Measurements from ENCODE around the gene SLC25A10. TPM values are rescaled to one million over a fixed set of nuclear protein-coding genes. Genes with fewer than 3 reads are reported as not detected.

The SLC25A10 gene
- total RNA-seq, 1 donor from 2014 or later, result 28.8 TPM

GRCh38 chr17:81707725-81708646 is 4.1 kb upstream of the SLC25A10 start:
- Mint-ChIP-seq H3K27ac (ENCODE audit: unreplicated experiment) (no peak overlapping the region), H3K4me1 (peaks cover 14% of the 10 kb centered on the region), H3K36me3 (ENCODE audit: low read depth) (peaks cover 12% of the 10 kb centered on the region), H3K9me3 (no peaks in the 10 kb centered on the region), H3K4me3 (peak overlapping the region; percentile 77), H3K27me3 (ENCODE audit: low read depth) (peaks cover 27% of the 10 kb centered on the region)
- DNase-seq (ENCODE audit: low read depth, low spot score), result no peak
- TF ChIP-seq, protein P1, sequence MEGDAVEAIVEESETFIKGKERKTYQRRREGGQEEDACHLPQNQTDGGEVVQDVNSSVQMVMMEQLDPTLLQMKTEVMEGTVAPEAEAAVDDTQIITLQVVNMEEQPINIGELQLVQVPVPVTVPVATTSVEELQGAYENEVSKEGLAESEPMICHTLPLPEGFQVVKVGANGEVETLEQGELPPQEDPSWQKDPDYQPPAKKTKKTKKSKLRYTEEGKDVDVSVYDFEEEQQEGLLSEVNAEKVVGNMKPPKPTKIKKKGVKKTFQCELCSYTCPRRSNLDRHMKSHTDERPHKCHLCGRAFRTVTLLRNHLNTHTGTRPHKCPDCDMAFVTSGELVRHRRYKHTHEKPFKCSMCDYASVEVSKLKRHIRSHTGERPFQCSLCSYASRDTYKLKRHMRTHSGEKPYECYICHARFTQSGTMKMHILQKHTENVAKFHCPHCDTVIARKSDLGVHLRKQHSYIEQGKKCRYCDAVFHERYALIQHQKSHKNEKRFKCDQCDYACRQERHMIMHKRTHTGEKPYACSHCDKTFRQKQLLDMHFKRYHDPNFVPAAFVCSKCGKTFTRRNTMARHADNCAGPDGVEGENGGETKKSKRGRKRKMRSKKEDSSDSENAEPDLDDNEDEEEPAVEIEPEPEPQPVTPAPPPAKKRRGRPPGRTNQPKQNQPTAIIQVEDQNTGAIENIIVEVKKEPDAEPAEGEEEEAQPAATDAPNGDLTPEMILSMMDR (conservative IDR thresholded peaks at IDR 0.05), result no peak

DNA sequence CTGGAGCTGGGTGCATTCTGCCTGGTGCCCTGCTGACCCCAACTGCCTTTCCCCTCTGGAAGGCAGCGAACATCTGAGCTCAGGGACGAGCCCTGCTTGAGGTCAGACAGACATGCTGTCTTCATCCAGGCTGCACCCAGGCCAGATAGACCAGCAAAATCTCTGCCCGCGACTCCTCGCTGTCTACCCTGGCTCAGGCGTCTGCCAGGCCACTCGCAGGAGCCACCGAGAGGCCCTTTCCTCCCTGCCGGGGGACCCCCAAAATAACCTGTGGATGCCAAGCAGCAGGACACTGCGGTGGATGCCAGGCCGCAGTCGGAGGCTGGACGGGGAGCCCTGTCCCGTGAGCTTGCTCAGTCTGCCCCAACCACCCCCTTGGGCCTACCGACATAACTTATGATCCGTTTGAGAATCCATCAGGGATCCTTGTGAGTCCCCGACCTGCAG is 3.3 kb upstream of the SLC25A10 start:
- Mint-ChIP-seq H3K27me3 (ENCODE audit: low read depth) (peaks cover 31% of the 10 kb centered on the region), H3K36me3 (ENCODE audit: low read depth) (peaks cover 15% of the 10 kb centered on the region), H3K27ac (ENCODE audit: unreplicated experiment) (no peak overlapping the region), H3K4me3 (peak overlapping the region; percentile 77), H3K9me3 (no peaks in the 10 kb centered on the region), H3K4me1 (peaks cover 19% of the 10 kb centered on the region)
- no peak for DNase-seq (ENCODE audit: low read depth, low spot score)
- TF ChIP-seq, protein P1 (conservative IDR thresholded peaks at IDR 0.05), result no peak

DNA sequence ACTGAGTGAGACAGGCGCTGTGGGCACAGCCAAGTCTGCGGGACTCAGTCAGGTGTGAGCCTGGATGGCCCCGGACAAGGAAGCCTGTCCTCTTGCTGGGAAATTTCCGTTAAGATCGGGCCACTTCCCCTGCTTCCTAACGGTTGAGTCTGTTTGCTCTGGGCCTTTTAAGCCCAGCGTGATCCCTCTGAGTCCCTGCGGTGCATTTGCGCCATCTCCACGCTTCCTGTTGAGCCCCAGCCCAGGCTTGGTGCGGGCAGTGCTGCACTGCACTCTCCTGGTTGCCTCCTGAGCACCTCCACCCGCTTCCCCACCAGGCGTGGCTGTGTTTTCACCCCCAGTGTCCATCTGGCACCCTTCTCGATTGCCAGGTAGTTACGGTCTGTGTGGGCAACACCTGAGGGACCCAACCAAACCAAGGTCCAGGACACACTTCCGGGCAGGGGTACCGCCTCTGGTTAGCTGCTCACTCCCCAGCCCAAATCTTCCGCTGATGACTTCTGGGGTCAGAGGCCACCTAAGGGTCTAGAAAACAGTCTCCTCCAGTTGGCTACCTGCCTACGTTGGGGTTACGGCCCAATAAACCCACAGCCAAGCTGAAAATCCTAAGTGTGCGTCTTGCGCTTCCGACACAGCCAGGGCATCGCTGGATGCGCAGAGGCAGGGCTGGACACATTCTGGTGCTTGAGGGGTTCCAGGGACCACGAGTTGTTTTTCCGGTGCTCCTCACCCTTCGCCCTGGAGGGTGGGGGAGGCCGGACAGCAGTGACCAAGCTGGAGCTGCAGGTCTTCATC is 1.4 kb upstream of the SLC25A10 start:
- H3K4me3 Mint-ChIP-seq, result peak overlapping the region; percentile 83
- H3K27ac Mint-ChIP-seq (ENCODE audit: unreplicated experiment), result no peak overlapping the region
- H3K4me1 Mint-ChIP-seq, result peaks cover 19% of the 10 kb centered on the region
- no peaks in the 10 kb centered on the region for H3K9me3 Mint-ChIP-seq
- peaks cover 13% of the 10 kb centered on the region for H3K36me3 Mint-ChIP-seq (ENCODE audit: low read depth)
- H3K27me3 Mint-ChIP-seq (ENCODE audit: low read depth), result peaks cover 31% of the 10 kb centered on the region
- TF ChIP-seq, protein P1 (conservative IDR thresholded peaks at IDR 0.05), result no peak
- no peak for DNase-seq (ENCODE audit: low read depth, low spot score)

DNA sequence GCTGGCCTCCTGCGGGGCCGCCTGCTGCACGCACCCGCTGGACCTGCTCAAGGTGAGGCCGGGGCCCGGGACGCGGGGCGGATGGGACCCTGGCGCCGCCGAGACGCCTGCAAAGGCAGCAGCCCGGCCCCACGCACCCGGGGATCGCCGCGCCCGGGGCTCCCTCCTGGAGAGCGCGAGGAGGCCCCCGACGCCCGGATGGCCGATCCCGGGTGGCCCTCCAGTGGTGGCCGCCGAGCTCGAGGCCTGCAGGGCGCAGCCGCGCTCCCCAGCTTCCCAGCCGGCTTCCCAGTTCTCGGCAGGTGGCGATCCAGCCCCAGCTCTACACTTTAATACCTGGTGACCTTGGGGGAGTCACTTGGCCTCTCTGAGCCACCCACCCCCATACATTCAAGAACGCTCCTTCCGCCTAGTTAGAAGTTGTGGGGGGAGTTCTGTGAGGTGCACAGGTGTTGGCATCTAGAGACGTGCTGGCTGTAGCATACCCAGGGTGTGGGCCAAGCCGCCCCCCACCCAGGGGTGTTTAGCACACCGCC is 452 bp downstream of the SLC25A10 start:
- H3K4me1 Mint-ChIP-seq, result peaks cover 19% of the 10 kb centered on the region
- no peaks in the 10 kb centered on the region for H3K9me3 Mint-ChIP-seq
- H3K27ac Mint-ChIP-seq (ENCODE audit: unreplicated experiment), result peak overlapping the region; percentile 93
- TF ChIP-seq, protein P1 (conservative IDR thresholded peaks at IDR 0.05), result peak; percentile 22
- H3K27me3 Mint-ChIP-seq (ENCODE audit: low read depth), result peaks cover 31% of the 10 kb centered on the region
- peak; percentile 44 for DNase-seq (ENCODE audit: low read depth, low spot score)
- H3K36me3 Mint-ChIP-seq (ENCODE audit: low read depth), result peaks cover 9% of the 10 kb centered on the region
- H3K4me3 Mint-ChIP-seq, result peak overlapping the region; percentile 97

- peak overlapping the region; percentile 97 for H3K4me3 Mint-ChIP-seq
- peaks cover 31% of the 10 kb centered on the region for H3K27me3 Mint-ChIP-seq (ENCODE audit: low read depth)
- no peaks in the 10 kb centered on the region for H3K9me3 Mint-ChIP-seq
- DNase-seq (ENCODE audit: low read depth, low spot score), result peak; percentile 40
- TF ChIP-seq, protein P1 (conservative IDR thresholded peaks at IDR 0.05), result no peak
- H3K27ac Mint-ChIP-seq (ENCODE audit: unreplicated experiment), result peak overlapping the region; percentile 93
- H3K4me1 Mint-ChIP-seq, result peaks cover 19% of the 10 kb centered on the region
- peaks cover 9% of the 10 kb centered on the region for H3K36me3 Mint-ChIP-seq (ENCODE audit: low read depth)
Measured at GRCh38 chr17:81713004-81713555, 996 bp downstream of the SLC25A10 start.
